Measurements from ENCODE around the gene MSRB1. TPM values are rescaled to one million over a fixed set of nuclear protein-coding genes. Genes with fewer than 3 reads are reported as not detected.

The MSRB1 gene
- total and polyA plus RNA-seq, 2 of the 13 experiments (the other 11 are each of a cell fraction or from before 2014, with no cell fraction given) = 32.1 to 75.4 TPM

DNA sequence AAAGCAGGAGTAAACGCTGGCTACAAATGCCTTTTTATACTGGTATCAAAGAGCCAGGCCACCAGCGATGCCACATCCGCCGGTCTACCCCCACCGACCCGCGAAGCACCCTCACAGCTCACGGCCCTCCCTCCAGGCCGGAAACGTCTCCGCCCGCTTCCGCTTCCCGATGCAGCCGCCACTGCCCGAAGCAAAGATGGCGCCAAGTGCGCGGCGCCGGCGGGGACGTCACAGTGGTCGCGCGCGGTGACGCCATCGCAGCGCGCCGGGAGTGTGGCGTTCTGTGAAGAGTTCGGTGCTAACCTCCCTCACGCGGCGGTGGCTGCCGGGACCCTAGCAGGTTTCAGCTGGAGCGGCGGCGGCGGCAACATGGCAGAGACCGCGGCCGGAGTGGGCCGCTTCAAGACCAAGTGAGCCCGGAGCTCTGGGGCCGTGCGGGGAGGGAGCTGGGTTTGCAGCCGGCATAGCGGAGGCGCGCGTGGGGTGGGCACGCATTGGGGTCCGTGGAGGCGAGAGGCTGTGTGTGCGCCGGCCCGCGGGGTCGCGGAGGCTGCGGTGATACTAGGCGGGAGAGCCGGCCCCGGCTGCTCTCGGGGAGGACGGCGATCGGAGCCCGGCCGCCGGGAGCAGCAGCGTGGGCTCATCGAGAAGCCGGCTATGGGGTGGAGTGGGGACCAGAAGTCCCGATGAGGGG is 28.9 kb upstream of the MSRB1 start, which contains the start of gene TBL3 (continued):
- TF ChIP-seq, protein P1, sequence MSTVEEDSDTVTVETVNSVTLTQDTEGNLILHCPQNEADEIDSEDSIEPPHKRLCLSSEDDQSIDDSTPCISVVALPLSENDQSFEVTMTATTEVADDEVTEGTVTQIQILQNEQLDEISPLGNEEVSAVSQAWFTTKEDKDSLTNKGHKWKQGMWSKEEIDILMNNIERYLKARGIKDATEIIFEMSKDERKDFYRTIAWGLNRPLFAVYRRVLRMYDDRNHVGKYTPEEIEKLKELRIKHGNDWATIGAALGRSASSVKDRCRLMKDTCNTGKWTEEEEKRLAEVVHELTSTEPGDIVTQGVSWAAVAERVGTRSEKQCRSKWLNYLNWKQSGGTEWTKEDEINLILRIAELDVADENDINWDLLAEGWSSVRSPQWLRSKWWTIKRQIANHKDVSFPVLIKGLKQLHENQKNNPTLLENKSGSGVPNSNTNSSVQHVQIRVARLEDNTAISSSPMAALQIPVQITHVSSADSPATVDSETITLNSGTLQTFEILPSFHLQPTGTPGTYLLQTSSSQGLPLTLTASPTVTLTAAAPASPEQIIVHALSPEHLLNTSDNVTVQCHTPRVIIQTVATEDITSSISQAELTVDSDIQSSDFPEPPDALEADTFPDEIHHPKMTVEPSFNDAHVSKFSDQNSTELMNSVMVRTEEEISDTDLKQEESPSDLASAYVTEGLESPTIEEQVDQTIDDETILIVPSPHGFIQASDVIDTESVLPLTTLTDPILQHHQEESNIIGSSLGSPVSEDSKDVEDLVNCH (CRISPR knock-in tag; IDR thresholded peaks at IDR 0.05) = no peak
- TF ChIP-seq KDM4B (CRISPR knock-in tag; IDR thresholded peaks at IDR 0.05) (peak; percentile 85; the same call in 1 of the 2 replicates), GABPA (IDR thresholded peaks at IDR 0.05; ENCODE audit: low read depth, low read length) (peak; percentile 96), GABPA (CRISPR knock-in tag; IDR thresholded peaks at IDR 0.05; ENCODE audit: low read depth) (peak; percentile 97), MYC (CRISPR knock-in tag; IDR thresholded peaks at IDR 0.05; ENCODE audit: borderline replicate concordance) (peak; percentile 93), SMYD3 (CRISPR knock-in tag; IDR thresholded peaks at IDR 0.05) (no peak), RCOR2 (CRISPR knock-in tag; IDR thresholded peaks at IDR 0.05) (no peak), ZBTB20 (CRISPR knock-in tag; IDR thresholded peaks at IDR 0.05; ENCODE audit: borderline replicate concordance, low read depth) (peak; percentile 74), ZNF225 (CRISPR knock-in tag; IDR thresholded peaks at IDR 0.05) (peak; percentile 30; the same call in 1 of the 2 replicates), RFXANK (CRISPR knock-in tag; IDR thresholded peaks at IDR 0.05) (peak; percentile 56; the same call in 1 of the 2 replicates), JDP2 (CRISPR knock-in tag; IDR thresholded peaks at IDR 0.05; ENCODE audit: borderline replicate concordance) (no peak), MTA3 (CRISPR knock-in tag; IDR thresholded peaks at IDR 0.05) (no peak), ZUFSP (CRISPR knock-in tag; IDR thresholded peaks at IDR 0.05; ENCODE audit: borderline replicate concordance) (no peak), TBX2 (CRISPR knock-in tag; IDR thresholded peaks at IDR 0.05; ENCODE audit: borderline replicate concordance) (peak; percentile 86), HIVEP1 (CRISPR knock-in tag; IDR thresholded peaks at IDR 0.05) (peak; percentile 92), ZNF234 (CRISPR knock-in tag; conservative IDR thresholded peaks at IDR 0.05) (0 out of 2 replicates have a peak, but pooled peaks have one; percentile 31), ZNF282 (IDR thresholded peaks at IDR 0.05; ENCODE audit: partially characterized antibody) (no peak), ETV6 (CRISPR knock-in tag; conservative IDR thresholded peaks at IDR 0.05) (peak; percentile 55; the same call in 1 of the 2 replicates), ZMYM3 (CRISPR knock-in tag; IDR thresholded peaks at IDR 0.05) (no peak), SNAI1 (CRISPR knock-in tag; IDR thresholded peaks at IDR 0.05; ENCODE audit: borderline replicate concordance) (no peak), ZC3H13 (CRISPR knock-in tag; IDR thresholded peaks at IDR 0.05) (peak; percentile 89), MTA1 (CRISPR knock-in tag; IDR thresholded peaks at IDR 0.05; ENCODE audit: borderline replicate concordance) (peak; percentile 94), CBX5 (CRISPR knock-in tag; IDR thresholded peaks at IDR 0.05; ENCODE audit: borderline replicate concordance) (peak; percentile 97; the same call in 1 of the 2 replicates)
- TF ChIP-seq, protein P2, sequence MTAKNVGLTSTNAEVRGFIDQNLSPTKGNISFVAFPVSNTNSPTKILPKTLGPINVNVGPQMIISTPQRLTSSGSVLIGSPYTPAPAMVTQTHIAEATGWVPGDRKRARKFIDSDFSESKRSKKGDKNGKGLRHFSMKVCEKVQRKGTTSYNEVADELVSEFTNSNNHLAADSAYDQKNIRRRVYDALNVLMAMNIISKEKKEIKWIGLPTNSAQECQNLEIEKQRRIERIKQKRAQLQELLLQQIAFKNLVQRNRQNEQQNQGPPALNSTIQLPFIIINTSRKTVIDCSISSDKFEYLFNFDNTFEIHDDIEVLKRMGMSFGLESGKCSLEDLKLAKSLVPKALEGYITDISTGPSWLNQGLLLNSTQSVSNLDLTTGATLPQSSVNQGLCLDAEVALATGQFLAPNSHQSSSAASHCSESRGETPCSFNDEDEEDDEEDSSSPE (CRISPR knock-in tag; IDR thresholded peaks at IDR 0.05) = peak; percentile 88
- TF ChIP-seq, protein P3, sequence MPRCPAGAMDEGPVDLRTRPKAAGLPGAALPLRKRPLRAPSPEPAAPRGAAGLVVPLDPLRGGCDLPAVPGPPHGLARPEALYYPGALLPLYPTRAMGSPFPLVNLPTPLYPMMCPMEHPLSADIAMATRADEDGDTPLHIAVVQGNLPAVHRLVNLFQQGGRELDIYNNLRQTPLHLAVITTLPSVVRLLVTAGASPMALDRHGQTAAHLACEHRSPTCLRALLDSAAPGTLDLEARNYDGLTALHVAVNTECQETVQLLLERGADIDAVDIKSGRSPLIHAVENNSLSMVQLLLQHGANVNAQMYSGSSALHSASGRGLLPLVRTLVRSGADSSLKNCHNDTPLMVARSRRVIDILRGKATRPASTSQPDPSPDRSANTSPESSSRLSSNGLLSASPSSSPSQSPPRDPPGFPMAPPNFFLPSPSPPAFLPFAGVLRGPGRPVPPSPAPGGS (CRISPR knock-in tag; IDR thresholded peaks at IDR 0.05) = peak; percentile 91

All from HepG2 (cell line).